ENCODE measurements around the gene PREX1.
"Not testable (repeated sequence)": the region's sequence is repeated elsewhere in the genome, so short reads cannot be mapped to it uniquely, and the experiment has no call there.

The PREX1 gene

DNA sequence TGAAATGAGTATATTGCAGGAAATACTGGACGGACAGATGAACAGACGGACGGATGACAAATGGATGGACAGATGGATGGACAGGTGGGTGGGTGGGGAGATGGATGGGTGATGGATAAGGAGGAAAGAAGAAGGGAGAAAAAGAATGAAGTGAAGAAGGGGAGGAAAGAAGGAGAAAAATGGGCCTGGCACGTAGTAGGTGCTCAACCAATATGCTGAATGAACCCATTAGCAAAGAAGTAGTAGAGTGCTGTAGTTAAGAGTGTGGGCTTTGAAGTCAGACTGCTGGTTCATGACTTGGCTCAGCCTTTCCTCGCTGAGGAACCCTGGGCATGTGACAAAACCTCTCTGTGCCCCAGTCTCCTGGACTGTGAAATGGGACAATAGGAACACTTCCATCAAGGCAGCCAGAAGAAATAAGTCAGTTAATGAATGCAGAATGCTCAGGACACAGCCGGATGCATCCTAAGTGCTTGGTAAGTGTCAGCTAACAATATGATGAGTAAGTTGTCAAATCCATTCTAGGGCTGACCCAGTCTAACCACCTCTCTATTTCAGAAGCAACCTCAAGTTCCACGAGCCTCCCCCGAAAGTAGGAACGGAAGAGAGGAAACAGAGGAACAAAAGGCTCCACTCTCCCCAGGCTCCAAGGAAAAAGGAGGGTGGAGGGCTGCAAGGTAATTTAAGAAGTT is 37.9 kb downstream of the PREX1 start:
- no peak for DNase-seq

DNA sequence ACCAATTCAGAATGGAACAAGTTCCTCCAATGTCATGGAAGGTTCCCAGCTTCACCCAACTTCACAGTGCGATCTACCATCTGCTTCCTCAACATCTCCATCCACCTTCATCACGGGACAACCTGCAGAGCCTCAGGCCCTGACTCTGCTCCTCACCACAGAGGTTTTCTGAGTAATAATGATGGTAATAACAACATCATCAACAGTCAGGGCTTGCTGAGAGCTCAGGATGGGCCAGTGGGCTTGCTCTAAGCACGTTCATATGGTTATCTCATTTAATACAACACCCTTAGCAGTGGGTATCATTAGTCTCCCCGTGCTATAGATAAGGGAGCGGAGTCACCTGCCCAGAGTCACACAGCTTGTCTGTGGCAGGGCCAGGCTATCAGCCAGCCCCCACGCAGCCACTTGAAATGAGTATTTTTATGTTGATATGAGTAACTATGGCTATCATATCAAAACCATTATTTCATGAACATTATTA is 38.6 kb downstream of the PREX1 start:
- DNase-seq, result no peak

DNA sequence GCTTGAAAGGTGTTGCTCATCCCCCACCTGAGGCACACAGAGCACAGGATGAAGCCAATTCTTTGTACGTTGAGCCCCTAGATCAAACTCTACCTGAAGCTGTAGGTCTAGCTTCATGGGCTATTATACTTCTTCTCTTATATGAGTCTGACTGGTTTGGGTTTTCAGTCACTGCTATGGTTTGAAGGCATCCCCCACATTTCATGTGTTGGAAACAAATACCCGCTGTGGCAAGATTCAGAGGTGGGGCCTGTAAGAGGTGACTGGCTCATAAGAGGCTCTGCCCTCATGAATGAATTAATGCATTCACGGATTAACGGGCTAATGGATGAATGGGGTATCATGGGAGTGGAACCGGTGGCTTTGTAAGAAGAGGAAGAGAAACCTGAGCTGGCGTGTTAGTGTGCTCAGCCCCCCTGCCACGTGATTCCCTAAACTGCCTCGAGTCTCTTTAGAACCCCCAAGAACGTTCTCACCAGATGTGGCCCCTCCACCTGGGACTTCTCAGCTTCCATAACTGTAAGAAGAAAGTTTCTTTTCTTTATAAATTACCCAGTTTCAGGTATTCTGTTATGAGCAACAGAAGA is 39.2 kb downstream of the PREX1 start:
- peak; percentile 40 for DNase-seq

DNA sequence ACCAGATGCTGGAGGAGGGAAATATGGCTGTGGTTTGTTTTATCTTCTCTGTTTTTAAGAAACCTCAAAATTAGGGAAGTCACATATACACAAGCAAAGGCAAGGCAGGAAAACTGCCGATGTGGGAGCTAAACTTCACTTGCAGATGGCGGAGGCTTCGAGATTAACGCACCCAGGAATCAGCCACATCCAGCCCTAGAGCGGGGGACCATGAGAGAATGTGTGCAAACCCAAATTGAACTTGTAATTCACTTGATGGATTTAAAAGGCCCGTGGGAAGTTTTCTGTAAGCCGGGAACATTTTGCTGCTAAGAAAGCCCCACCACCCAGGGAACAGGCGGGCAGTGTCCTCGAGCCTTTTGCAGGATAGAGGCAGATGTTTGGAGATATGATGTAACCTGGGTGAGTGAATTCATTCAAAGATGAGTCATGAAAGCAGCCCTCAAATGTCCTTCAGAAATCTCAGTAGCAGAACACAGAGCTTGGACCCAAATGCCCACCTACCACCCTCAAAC is 39.9 kb downstream of the PREX1 start:
- no peak for DNase-seq

DNA sequence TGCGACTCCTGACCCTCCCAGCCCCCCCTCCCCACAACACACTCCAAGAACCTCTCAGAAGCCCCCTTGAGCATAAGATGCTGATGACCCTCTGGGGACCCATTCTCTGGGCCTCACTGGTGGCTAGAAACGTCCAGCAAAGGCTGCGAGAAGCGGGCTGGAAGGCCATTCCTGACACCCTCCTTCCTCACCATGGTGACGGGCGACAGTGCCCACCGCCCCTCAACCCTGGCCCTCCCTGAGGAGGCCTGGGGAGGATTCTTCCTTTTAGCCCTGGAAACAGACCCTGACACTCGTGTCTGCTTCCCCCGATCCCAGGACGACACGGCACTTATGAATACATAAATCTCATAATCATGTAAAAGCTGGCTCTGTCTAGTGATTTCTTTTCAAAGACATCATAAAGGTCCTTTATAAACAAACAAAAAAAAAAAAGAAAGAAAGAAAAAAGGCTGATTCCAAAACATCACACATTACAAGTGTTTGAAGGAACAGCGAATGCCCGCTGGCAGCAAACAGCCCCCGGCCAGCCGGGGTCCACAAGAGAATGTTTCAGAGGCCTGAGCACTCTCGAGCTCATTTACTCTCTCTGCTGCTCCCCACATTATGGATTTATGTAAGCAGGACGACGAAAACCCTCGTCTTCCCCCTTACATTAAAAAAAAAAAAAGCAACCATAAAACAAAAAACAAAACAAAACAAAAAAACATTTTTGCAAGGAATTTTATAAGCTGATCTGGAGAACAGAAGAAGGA is 40.7 kb downstream of the PREX1 start:
- DNase-seq, result no peak

DNA sequence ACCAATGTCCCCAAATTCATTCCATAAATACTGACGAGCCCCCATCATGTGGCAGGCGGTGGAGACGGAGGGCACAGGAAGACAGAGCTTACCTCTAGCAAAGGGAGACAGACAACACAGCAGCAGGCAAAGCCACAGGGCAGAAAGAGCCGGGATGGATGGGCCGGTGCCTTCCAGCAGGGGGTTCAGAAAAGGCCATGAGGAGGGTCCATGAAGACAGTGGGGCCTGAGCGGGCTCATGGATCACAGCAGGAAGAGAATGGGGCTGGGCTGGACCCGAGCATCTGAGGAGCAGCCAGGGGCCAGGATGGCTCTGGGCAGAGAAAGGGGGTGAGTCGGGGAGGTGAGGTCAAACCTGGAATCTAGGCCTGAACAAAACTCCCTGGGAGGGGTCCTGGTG is 42.0 kb downstream of the PREX1 start:
- no peak for DNase-seq

DNA sequence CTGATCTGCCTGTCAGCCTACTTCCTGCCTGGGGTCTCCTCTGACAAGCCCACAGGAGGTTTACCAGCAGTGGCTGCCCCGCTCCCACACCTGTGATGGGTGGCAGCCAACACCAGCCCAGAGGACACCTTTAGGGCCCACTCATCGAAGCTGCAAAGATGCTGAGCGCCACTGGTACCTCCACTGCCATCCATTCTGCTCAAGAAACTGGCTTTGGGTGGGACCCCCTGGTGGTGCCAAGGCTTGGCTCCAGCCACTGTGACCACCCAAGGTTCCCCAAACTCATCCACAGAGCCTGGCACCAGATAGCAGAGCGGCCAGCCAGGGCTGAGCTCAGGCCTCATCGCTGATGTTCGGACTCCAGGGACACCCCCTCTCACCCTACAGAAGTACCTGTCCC is 42.5 kb downstream of the PREX1 start:
- DNase-seq, result no peak

DNA sequence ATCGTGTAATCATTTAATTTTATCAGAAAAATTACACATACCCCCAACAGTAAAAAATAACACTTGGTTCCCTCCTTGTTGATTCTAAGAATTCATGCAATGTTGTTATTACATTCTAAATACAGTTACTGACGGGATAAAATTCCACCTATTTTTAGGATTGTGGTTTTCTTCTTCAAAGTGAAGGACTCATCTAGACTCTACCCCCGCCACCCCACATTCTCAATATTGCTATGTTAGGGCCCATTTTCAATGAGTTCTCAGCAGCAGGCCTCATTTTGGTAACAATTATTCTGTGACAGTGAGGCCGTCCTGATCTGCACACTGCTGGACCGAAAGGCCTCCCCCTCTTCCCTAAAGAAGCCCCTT is 43.5 kb downstream of the PREX1 start:
- no peak for DNase-seq

DNA sequence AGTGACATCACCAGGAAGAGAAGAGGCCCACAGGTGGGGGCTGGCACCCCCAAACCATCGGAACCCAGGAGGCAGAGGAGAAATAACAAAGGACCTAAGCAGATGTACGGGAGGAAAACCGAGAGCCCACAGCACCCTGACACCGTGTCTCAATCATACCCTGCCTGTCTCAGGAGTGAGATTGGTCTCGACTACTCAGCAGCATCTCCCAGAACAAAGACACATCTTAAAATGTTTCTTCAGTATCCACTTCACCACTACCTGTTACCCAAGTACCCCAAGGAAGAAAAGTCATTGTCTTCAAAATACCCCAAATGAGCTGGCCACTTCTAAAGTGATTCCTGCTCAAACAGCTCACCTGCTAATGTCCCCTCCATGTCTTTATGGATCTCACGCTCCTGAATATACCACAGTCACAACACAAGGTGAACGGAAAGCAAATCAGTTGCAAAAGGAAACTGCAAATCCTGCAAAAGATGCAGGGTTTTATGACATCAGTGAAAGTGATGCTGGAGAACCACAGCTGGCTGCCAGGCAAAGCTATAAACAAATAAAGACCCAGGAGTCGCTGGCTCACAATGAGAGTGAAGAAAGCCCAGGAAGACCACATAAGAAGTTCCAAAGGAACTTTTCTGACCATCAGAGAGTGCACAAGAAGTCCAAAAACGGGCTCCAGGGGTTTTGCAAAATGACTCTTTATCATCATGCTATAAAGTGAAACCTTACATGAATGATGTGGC is 44.1 kb downstream of the PREX1 start:
- no peak for DNase-seq

DNA sequence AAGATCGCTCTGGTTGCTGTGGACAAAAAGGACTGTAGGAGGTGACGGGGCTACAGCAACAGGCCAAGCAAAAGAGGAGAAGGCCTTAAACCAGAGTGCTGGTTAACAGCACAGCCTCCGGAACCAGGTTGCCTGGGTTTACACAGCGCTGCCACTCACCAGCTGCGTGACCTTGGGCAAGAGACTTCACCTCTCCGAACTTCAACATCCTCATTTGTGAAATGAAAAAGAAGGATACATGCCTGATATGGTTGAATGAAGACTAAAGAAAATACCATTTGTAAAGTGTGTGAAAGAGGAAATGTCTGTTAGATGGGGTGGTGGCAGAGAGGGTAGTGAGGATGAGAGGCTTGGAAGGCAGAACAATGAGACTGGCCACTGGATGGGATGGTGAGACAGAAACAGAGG is 44.9 kb downstream of the PREX1 start:
- DNase-seq, result no peak

DNA sequence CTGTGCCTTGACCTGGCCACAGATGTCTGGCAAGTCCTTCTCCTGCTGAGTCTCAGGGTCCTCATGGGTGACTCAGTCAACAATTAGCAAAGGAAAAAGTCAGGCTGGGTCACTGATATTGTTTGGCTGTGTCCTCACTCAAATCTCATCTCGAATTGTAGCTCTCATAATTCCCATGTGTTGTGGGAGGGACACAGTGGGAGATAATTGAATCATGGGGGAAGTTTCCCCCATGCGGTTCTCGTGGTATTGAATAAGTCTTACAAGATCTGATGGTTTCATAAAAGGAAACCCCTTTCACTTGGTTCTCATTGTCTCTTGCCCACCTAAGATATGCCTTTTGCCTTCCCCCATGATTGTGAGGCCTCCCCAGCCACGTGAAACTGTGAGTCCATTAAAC is 45.7 kb downstream of the PREX1 start:
- no peak for DNase-seq

DNA sequence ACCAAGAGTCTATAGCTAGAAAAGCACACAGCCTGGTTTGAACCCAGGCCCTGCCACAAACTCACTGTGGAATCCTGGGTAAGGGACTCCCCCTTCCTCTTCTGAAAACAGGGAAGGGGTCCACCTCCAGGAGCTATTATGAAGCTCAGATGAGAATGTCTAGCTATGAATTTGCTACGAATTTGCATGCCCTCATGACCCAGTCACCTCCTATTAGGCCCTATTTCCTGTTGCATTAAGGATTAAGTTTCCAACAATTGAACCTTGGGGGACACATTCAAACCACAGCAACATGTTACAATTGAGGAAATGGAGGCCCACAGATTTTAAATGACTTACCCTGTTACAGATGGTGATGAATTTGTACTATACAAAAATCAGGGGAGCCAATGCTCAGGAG is 46.2 kb downstream of the PREX1 start:
- no peak for DNase-seq

DNA sequence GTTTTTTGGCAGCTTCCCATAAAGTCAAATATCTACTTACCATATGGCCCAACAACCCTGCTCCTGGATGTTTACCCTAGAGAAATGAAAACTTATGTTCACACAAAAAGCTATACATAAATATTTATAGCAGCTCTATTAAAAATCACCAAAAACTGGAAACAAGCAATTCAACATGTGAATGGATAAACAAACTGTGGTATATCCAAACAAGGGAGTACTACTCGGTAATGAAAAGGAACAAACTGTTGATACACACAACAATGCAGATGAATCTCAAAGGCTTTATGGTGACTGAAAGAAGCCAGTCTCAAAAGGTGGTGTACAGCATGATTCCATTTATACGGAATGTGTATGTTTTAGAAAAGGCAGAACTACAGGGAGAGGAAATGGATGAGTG is 48.4 kb downstream of the PREX1 start:
- DNase-seq, result no peak

DNA sequence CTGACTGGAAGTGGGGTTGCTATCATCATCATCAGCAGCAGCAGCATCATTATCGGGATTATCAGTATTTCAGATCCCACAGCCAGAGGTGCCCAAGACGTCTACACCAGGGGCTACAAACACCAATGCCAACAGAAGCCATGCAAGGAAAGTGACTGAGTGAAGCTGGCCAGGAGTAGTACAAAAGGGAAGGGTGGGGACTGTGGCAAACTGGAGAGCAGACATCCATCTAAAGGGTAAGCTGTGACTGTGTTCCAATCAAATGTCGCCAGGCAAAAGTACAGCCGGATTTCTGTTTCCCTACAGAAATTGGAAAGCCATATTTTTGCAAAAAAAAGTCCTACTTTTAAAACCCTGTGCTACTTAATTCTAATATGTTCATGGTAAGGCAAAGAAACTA is 50.0 kb downstream of the PREX1 start:
- no peak for DNase-seq

DNA sequence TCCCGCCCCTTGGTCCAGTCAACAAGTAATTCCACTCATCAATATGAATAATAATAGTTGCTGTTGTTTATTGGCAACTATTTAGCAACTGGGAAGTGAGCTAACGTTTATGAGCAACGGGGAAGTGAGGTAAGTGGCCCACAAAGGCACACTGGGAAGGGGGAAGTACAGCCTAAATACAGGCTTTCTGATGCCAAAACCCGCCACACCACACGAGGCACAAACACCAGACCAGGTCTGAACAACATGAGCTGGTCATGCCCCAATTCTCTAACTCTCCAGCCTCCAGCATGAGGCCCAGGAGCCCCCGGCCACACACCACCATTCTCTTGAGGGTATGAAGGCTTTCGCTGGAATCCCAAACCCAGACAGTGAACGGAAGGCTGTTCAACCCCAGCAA is 50.8 kb downstream of the PREX1 start:
- DNase-seq, result no peak

DNA sequence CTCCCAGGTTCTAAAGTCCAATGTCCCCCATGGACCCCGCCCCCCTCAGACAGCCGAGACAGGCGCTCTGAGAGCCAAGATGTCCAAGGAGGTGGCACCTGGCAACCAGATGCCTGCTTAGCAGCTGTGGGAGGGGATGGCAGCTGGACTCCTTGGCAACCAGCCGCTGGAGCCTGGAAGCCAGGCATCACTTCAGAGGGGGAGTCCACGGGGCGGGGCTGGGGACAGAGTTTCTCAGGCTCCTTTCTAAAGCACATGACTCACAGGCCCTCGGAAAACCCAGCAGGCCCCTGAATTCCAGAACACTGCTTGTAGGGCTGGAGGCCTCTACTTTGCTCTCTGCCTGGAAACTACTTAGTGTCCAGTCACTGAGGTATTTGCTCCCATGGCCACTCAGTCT is 51.5 kb downstream of the PREX1 start:
- no peak for DNase-seq

DNA sequence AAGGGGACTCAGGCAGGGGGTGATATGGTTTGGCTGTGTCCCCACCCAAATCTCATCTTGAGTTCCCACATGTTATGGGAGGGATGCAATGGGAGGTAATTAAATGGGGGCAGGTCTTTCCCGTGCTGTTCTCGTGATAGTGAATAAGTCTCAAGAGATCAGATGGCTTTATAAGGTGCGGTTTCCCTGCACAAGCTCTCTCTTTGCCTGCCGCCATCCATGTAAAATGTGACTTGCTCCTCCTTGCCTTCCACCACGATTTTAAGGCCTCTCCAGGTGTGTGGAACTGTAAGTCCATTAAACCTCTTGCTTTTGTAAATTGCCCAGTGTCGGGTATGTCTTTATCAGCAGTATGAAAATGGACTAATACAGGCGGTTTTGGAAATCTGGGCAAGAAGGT is 52.3 kb downstream of the PREX1 start:
- not testable (repeated sequence) for DNase-seq

DNA sequence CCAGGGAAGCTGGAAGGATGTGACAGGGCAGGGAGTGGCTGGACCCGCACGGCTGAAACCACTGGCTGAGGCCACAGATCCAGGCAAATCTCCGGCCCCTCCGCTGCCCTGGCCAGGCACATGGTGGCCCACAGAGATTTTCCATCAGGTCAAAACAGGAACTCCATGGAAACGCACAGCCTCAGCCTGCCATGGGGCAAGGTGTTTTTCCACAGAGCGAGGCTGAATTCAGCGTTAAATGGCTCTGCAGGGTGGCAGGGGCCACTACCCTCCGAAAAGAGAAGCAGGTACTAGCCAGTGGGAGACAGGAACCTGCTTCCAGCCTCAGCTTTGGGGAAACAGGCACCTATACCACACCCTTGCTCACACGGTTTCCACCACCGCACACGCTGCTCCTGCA is 53.1 kb downstream of the PREX1 start:
- no peak for DNase-seq

DNA sequence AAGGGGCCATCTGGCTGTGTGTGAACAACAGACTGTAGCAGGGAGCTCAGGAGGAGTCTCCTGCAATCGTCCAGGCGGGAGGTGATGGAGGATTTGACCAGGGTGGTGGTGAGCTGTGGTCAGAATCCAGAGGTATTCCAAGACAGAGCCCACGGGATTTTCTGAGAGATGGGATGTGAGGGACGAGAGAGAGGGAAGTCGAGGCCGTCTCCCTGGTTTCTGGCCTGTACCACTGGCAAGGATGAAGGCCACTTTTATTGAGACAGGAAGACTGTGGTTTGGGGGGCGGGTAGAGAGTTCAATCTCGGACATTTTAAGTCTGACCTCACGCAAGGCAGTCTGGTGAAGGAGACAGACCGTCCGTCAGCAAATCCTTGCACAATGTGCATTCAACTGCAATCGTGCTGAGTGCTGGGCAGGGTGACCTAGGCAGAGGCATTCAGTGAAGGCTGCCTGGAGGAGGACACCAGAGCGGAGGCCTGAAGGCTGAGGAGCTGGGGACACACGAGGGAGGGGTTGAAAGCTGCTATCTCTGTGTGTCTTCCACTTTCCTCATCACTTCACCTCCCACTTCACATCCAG is 53.9 kb downstream of the PREX1 start:
- DNase-seq, result no peak

DNA sequence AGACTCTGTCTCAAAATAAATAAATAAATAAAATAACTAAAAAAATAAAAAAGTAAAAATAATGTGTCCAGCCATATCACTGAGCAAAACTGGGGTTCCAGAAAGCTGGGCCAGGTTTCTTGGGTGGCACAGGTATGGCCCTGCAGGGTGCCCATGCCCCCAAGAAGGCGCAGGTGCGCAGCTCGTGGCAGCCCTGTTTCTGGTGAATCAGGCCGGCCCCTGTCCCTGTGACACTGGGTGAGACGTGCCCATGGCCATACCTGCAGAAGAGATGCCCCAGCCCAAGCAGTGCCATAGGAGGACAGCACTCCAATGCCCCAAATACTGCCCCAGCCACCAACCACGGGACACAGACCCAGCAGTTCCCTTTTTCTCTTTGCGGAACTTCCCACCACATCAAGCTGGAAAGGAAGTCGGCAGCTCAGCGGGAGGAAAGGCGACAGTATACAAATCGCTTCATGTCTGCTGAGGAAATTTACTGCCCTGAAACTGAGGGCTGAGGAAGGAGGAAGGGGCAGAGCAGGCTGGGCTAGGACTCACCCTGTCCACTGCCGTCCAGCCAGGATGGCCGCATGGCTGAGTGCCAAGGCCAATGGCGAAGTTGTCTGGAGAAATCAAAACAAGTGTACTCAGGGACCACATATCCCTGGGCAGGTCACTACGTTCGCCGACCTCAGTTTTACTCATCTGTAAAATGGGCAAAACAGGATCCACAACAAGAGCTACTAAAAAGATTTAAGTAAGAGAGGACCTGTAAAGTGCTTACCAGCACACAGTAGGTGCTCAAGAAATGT is 55.4 kb downstream of the PREX1 start:
- no peak for DNase-seq

DNA sequence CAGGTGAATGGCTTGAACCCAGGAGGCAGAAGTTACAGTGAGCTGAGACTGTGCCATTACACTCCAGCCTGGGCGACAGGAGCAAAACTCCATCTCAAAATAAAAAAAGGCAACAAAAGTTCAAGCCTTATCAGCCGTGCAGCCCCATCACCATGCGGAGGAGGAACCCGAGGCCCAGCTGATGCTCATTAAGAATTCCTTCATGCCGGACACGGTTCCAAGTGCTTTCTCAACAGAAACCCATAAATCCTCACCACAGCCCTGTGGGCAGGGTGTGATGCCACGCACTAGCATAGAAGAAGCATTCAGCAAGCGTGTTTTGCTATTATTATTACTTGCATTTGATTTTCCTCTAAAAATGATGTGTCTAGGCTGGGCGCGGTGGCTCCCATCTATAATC is 56.3 kb downstream of the PREX1 start:
- no peak for DNase-seq

Data from NCI-H524 treated with DMSO at 0.1 percent for 48 hours (cell line).